ENCODE results near the gene STX1A.
"Not testable (repeated sequence)": the region's sequence is repeated elsewhere in the genome, so short reads cannot be mapped to it uniquely, and the experiment has no call there.

STX1A gene

DNA sequence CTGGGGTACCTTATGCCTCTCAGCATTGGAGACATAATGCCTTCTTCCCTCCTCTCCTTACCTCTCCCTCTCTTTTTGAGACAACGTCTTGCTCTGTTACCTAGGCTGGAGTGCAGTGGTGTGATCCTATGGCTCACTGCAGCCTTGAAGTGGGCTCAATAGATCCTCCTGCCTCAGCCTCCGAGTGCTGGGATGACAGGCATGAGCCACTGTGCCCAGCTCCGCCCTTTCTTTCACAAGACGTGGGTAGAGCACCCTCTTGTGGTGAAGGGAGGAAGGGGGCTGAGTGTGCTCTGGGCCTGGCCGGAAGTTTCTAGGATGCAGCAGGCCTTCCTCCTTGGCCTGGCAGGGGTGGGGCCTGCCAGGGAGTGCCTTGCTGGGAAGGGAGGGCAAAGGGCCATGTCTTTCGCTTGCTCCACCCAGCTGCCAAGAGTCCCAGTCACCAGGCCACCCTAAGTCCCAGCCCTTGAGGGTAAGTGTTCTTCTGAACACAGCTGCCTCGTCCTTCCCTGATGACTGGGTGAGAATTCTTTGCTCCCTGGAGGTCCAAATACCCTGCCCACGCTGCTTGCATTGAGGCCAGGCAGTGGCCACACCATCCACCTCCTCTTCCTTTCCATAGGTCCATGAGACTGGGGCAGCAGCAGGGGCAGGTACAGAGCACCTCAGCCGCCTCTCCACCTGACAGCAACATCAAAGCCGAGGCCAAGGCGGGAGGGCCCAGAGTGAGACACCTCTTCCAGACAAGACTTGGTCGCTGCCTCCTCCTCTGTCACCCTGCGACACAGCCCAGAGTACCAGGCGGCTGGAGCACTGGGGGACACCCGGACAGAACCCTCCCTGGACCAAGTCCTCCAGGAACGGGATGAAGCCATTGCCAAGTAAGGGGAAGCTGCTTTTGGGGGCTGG, 15.4 kb upstream of the STX1A start:
- peak; percentile 90 for DNase-seq

DNA sequence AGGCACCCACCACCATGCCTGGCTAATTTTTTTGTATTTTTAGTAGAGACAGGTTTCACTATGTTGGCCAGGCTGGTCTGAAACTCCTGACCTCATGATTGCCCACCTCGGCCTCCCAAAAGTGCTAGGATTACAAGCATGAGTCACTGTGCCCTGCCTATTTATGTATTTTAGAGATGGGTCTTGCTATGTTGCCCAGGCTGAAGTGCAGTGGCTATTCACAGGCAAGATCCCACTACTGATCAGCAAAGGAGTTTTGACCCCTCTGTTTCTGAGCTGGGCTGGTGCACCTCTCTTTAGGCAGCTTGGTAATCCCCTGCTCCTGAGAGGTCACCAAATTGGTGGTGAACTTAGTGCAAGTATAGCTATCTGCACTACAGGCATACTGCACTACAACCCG, 12.9 kb upstream of the STX1A start:
- no peak for DNase-seq

DNA sequence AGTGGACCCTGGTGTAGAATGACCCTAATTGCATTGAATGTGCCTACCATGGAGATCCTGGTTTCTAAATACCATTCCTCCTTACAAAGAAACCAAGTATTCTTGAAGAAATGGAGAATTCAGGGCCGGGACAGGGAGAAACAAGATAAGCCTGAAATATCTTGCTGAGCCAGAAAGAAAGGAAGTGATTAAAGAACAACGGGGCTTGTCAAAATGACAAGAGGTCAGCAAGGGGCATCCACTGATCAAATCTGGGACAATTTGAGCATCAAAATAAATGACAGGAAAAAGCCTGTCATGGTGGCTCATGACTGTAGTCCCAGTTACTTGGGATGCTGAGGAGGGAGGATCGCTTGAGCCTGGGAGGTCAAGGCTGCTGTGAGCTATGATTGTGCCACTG, 11.0 kb upstream of the STX1A start:
- DNase-seq, result no peak

DNA sequence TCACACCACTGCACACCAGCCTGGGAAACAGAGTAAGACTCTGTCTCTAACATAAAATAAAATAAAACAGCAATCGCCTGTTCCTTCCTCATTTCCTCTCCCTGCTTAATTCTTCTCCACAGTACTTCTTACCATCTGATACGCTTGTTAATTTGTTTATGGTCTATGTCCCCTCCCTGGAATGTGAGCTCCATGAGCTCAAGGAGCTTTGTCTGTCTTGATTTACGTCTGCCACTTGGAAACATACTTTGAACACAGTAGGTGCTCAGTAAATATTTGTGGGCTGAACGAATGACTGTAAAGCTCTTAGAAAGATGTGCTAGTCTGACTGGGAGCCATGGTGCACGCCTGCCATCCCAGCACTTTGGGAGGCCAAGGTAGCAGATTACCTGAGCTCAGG, 9.1 kb upstream of the STX1A start:
- no peak for DNase-seq

DNA sequence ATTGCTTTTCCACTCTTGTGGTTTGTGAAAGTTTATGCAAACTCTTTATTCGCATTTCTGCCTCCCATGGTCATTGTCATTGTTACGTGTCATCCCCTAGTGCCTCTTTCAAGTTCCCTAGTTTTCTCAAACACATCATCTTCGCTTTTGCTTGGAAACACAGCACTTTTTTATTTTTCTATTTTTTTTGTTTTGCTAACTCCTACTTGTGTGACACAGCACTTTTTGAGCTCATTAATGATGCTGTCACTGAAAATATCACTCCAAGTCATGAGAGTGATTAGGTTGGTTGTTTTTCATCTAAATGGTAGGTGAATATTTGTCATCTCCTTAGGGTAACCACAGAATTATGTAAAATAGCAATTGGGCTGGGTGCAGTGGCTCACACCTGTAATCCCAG, 8.5 kb upstream of the STX1A start:
- DNase-seq, result no peak

DNA sequence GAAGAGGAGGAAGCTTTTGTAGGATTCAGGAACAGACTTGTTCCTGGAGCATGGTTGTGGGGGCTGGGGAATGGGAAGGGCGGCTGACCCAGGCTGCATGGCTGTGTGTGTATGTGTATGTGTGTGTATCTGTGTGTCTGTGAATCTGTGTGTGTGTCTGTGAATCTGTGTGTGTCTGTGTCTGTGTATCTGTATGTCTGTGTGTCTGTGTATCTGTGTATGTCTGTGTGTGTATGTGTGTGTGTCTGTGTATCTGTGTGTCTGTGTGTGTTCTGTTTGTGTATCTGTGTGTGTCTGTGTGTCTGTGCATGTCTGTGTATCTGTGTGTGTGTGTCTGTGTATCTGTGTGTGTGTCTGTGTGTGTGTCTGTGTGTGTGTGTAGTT, 6.6 kb upstream of the STX1A start:
- DNase-seq, result no peak

DNA sequence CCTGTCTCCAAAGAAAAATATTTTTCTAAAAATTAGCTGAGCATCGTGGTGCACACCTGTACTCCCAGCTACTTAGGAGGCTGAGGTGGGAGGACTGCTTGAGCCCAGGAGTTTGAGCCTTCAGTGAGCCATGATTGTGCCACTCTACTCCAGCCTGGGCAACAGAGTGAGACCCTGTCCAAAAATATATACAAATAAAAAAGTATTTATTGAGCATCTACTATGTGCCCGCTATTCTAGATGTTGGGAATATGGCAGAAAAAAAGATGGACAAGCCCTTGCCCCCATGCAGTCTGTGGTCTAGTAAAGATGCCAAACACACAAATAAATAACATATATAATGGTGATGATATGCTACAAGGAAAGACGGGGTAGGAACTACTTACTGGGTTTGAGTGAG, 4.3 kb upstream of the STX1A start:
- DNase-seq, result no peak

DNA sequence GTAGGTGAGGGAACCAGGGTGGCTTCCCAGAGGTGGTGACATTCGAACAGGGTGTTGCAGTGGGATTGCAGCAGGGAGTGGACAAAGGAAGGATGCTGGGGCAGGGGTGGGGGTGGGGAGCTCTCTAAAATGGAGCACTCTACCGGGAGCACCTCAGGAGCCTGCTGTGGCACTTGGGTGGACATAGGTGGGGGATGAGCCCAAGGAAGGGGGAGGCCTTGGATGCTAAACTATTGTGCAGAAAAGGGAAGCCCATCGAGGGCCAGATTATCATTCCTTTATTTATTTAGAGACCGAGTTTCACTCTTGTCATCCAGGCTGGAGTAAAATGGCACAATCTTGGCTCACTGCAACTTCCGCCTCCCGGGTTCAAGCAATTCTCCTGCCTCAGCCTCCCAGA, 3.3 kb upstream of the STX1A start:
- no peak for DNase-seq

DNA sequence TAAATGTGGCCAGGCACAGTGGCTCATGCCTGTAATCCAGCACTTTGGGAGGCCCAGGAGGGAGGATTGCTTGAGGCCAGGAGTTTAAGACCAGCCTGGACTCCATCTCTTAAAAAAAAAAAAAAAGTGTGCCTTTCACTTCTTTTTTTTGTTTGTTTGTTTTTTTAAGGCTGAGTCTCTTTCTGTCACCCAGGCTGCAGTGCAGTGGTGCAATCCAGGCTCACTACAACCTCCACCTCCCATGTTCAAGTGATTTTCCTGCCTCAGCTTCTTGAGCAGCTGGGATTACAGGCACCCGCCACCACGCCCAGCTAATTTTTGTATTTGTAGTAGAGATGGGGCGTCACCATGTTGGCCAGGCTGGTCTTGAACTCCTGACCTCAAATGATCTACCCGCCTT, 2.7 kb upstream of the STX1A start:
- not testable (repeated sequence) for DNase-seq

DNA sequence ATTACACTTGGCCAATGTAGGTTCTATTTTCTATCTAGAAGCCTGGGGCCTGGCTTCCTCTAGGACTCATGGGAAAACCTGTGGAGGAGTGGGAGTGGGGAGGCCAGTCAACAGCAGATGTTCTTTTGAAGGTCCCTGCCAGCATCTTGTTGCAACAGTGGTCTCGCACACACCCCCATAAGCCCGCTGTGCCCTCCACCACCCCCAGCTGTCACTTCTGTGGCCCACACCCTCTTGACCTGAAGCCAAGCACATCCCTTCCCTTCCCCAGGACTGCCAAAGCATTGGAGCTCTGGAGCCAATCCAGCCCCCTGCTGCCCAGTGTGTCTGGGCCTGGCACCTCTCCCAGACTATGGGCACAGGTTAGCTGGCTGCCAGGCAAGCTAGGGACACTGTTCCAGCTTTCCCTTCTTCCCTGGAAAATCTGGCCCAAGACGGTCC, 1.9 kb upstream of the STX1A start:
- DNase-seq, result no peak

DNA sequence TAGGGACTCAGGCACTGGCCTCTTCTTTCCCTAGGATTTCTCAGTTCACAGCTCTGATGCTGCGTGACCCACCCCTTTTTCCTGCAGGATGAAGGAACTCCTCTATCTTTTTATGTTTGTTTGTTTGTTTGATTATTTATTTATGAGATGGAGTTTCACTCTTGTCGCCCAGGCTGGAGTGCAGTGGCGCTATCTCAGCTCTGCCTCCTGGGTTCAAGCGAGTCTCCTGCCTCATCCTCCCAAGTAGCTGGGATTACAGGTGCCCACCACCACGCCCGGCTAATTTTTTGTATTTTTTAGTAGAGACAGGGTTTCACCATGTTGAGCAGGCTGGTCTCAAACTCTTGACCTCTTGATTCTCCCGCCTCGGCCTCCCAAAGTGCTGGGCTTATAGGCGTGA, 974 bp upstream of the STX1A start:
- DNase-seq, result not testable (repeated sequence)

DNA sequence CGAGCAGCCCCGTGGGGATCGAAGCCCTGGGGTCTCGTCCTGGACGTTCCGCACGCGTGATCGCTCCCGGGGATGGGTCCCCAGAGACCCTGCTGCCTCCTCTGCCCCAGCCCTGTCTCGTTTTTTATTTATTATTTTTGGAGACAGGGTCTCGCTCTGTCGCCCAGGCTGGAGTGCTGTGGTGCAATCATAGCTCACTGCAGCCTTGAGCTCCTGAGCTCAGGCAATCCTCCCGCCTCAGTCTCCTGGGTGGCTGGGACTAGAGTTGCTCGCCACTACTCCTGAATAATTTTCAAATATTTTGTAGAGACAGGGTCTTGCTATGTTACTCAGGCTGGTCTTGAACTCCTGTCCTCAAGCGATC, 319 bp upstream of the STX1A start:
- no peak for DNase-seq

DNA sequence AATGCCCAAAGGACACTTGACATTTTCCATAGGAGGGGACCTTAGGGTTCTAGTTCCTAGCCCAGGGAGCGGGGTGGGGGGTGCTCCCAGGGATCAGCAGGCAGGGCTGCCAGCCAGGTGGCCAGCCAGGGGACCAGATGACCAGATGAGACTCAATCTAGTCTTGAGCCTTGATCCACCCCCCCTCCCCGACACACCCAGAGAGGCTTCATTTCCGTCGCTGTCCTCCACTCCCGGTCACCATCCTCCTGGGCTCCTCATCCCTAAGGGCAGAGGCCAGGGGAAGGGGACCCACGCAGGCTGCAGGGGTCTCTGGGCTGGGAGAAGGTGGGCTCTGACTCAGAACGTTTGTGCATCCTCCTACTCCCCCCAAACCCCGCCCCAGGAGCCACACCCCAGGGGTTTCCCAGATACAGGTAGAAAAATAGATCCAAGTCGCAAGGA, 1.0 kb downstream of the STX1A start:
- peak; percentile 71 for DNase-seq

DNA sequence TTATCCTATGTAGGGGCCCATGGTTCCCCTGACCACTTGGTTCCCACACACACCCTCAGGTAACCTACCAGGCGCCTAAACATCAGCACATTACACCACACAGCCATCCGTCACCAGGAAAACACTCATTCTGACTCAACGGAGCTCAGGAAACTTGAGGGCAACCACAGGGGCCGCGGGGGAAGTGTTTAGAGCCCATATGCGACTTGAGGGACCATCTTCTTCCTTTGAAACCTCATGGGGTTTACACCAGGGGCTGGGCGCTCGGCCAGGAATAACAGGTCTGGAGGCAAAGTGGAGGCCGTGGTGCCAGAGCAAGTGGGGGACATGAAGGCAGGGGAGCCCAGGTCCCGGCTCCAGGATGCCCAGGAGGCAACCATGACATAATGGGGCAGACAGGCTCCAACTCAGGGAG, 1.5 kb downstream of the STX1A start:
- peak; percentile 89 for DNase-seq

DNA sequence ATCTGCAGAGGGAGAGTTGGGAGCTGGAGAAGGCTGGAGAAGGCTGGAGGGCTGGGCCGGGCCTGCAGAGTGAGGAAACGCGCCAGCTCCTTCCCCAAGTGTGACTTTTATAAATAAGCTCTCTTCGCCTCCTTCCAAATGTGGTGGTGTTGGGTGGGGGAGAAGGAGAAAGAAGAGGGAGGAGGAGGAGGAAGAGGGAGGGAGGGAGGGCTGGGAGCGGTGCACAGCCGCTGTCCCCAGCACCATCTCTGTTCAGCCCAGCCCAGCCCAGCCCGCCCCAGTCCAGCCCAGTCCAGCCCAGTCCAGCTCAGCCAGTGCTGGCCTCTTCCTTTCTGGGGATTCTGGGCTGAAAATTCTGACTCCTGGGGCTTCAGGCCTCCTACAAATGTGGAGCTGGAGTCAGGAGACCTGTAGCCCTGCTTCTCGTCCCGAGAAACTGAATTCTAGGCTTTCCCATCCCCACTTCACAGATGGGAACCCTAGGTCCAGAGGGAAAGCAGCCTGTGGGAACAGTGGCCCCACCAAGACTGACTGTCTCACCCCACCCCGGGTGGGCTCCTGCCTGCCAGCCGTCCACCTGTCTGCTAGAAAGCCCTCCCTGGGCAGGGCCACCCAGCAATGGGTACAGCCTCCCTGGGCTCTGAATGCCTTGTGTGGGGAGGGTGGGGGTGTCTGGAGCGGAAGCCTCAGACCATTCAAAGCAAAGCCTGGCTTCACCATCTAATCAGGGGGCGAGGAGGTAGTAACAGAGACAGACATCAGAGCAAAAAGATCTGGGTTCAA, 2.3 kb downstream of the STX1A start:
- DNase-seq, result no peak

DNA sequence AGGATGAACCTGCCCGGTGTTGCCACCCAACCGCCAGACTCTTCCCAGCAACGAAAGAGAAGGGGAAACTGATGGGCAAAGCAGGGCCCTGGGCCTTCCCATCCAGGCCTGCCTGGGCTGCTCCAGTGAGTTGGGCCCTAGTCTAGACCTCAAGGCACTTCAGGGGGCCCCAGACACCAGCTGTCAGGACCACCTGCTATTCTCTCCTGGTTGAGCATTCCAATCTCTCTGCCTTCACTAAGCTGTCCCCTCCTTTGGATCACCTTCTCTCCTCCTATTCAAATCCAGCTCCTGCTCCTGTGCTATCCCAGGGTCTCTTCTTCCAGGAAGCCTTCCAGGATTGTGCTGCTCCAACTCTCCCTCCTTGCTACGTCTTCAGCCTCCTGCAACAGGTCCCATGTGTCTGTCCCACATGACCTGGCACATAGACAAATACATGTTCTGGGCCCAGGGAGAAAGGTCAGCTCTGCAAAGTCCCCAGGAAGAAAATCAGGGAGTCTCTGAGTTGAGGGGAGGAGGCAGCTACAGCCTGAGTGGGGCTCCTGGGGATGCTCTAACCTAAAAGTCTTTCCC, 3.1 kb downstream of the STX1A start:
- DNase-seq, result no peak

DNA sequence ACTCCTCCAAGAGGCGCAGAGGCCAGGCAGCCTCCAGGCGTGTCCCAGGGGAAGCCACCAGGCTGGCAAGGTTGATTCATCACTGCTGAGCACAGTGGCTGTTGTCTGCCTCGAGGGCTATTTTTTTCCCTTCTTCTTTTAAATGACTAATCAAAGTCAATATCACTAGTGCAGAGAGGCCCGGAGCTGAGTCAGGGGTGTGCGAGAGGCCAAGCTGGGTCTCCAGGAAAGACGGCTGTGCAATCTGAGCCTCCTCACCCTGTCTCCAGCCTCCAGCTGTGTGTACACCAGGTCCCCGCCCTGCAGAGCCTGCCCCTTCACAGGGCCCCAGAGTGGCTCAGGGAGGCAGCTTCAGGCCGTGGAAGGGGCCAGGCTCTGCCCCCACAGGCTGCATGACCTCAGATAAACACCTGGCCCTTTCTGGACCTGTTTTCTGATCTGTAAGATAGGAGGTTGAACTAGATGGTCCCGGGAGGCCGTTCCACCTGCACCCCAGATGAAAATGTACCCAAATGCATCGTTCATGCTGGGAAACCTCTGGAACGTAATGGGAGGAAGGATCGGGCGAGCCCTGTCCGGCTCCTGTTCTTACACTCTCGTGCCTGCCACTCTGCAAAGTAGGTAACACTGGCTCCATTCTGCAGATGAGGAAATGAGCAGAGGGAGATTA, 3.7 kb downstream of the STX1A start:
- DNase-seq, result no peak

DNA sequence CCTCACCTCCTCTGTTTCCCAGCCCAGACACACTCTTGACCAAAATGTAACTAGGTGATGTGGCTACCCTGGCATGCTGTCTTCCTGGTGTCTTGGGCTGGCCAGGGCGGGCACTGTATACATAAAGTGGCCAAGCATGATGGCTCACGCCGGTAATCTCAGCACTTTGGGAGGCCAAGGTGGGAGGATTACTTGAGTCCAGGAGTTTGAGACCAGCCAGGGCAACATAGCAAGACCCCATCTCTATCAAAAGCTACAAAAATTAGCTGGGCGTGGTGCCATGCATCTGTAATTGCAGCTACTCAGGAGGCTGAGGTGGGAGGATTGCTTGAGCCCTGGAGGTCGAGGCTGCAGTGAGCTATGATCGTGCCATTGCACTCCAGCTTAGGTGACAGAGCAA, 6.2 kb downstream of the STX1A start:
- not testable (repeated sequence) for DNase-seq

DNA sequence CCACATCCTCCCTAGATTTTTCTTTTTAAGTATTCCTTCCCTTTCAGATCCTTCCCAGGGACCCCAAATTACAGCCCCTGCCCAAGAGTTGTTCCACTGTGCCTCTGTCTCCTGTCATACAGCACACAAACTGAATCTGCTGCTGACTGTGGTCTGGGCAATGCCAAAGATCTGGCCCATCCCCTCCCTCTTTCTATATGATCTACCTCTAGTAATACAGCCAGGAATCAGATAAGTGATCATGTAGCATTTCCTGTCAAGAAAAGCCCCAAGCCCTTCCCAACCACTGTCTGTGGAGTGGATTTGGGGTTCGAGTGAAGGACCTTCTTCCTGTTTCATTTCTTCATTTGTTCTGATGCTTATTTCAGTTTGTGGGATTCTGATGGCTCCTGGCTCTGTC, 6.7 kb downstream of the STX1A start:
- DNase-seq, result no peak

DNA sequence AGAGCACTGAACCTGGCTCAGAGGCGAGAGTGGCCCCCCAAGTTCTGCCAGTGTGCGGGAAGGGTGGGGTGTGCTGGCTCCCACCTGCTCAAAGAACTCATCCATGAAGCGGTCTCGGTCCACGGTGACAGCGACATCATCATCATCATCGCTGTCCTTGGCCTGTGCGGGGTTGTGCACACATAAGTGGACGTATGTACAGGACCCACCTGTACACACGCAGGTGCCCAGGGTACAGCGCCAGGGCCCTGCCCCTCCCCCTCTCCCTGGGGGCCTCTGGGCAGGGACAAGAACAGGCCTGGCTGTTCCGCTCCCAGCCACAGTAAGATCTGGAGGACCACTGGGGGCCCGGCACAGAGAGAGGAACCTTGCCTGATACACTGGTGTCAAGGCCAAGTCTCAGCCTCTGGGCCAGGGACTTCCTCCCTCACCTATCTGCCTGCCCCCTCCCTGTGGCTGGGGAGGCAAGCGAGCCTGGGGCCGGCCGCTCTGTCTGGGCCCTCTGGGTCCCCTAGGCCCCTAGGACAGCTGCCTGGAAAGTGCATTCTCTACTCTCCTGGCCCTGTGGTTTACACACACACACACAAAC, 10.4 kb downstream of the STX1A start:
- no peak for DNase-seq

DNA sequence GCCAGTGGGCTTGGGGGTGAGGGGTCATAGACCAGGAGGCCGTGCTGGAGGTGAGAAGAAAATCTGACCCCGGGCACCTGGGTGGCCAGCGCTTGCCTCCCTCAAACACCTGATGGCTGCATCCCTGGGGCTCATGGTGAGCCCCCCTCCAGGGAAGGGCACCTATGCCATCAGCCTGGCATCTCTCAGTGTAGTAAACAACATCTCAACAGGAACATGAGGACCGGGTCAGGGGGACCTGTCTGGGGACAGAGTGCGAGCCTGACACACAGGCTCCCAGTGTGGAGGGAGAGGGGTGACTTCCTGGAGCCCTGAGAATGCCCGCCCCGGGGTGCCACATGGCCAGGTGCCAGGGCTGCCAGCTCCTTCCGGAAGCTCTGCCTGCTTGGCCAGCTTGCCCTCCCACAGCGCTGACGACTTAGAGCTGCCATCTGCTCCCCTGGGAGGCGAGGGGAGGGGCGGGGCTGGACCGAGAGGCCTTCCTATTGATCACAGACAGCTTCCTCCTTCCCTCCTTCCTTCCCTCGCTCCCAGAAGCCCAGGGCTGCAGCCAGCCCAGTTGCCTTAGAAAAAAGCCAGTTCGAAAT, 12.3 kb downstream of the STX1A start:
- no peak for DNase-seq
